Measurements from ENCODE around the gene SUSD6. TPM values are rescaled to one million over a fixed set of nuclear protein-coding genes. Genes with fewer than 3 reads are reported as not detected.
"Not testable (repeated sequence)": the region's sequence is repeated elsewhere in the genome, so short reads cannot be mapped to it uniquely, and the experiment has no call there.

SUSD6 gene
- total RNA-seq, 1 experiment from 2014 or later = 21.5 TPM

- BruUV-seq (replicated peaks) = no TSS peak
- Mint-ChIP-seq H3K9me3 (ENCODE audit: unreplicated experiment) (peaks cover 20% of the 10 kb centered on the region), H3K27me3 (ENCODE audit: insufficient read depth, unreplicated experiment) (no peaks in the 10 kb centered on the region), H3K4me1 (ENCODE audit: low read depth, unreplicated experiment) (peaks cover 44% of the 10 kb centered on the region), H3K4me3 (ENCODE audit: unreplicated experiment) (peak overlapping the region; percentile 18), H3K27ac (ENCODE audit: unreplicated experiment) (peak overlapping the region; percentile 10), H3K36me3 (ENCODE audit: insufficient read depth, unreplicated experiment) (peaks cover 8% of the 10 kb centered on the region)
- CTCF ChIA-PET = interaction anchor here (0.6 kb wide), 1 partner anchor 179 kb away, joined by 6 read pairs; no protein-coding TSS in a partner anchor
- intact Hi-C loops (cut with micrococcal nuclease; ENCODE audit: unreplicated experiment) = no loop called here
- peaks cover 51% of the 10 kb centered on the region for H3K4me1 ChIP-seq
- peak; percentile 49 to 71 for DNase-seq
- H3K36me3 ChIP-seq (ENCODE audit: control insufficient read depth, insufficient read depth, low read length) = no peaks in the 10 kb centered on the region
- H3K27me3 ChIP-seq (replicated peaks; ENCODE audit: control insufficient read depth, insufficient read depth, low read length) = no peaks in the 10 kb centered on the region
- peaks cover 13% of the 10 kb centered on the region for H3K9me3 ChIP-seq
- no peak overlapping the region for H3K4me3 ChIP-seq (ENCODE audit: low read depth, low read length)
- TF ChIP-seq CTCF (IDR thresholded peaks at IDR 0.05; ENCODE audit: insufficient read depth in 1 of 2, low read depth in 1 of 2, low read length in 1 of 2, severe bottlenecking in 1 of 2, unreplicated experiment in 1 of 2) = no peak
- POLR2A ChIA-PET = no interaction called here
These were observed 26.2 kb downstream of the SUSD6 start for GRCh38 chr14:69637503-69638031.

- H3K4me1 ChIP-seq = peaks cover 29% of the 10 kb centered on the region
- H3K36me3 ChIP-seq (ENCODE audit: control insufficient read depth, insufficient read depth, low read length) = no peaks in the 10 kb centered on the region
- no peak overlapping the region for H3K4me3 ChIP-seq (ENCODE audit: low read depth, low read length)
- Mint-ChIP-seq H3K4me1 (ENCODE audit: low read depth, unreplicated experiment) (peaks cover 30% of the 10 kb centered on the region), H3K27ac (ENCODE audit: unreplicated experiment) (no peak overlapping the region), H3K27me3 (ENCODE audit: insufficient read depth, unreplicated experiment) (no peaks in the 10 kb centered on the region), H3K4me3 (ENCODE audit: unreplicated experiment) (no peak overlapping the region), H3K36me3 (ENCODE audit: insufficient read depth, unreplicated experiment) (peaks cover 8% of the 10 kb centered on the region), H3K9me3 (ENCODE audit: unreplicated experiment) (peaks cover 21% of the 10 kb centered on the region)
- BruUV-seq (replicated peaks) = no TSS peak
- intact Hi-C loops (cut with micrococcal nuclease; ENCODE audit: unreplicated experiment) = no loop called here
- no peak for TF ChIP-seq CTCF (IDR thresholded peaks at IDR 0.05; ENCODE audit: insufficient read depth in 1 of 2, low read depth in 1 of 2, low read length in 1 of 2, severe bottlenecking in 1 of 2, unreplicated experiment in 1 of 2)
- no peak for DNase-seq
- H3K9me3 ChIP-seq = peaks cover 13% of the 10 kb centered on the region
- H3K27me3 ChIP-seq (replicated peaks; ENCODE audit: control insufficient read depth, insufficient read depth, low read length) = no peaks in the 10 kb centered on the region
- CTCF ChIA-PET = no interaction called here
- POLR2A ChIA-PET = no interaction called here
These were observed 29.5 kb downstream of the SUSD6 start for GRCh38 chr14:69640931-69641330.

- H3K36me3 Mint-ChIP-seq (ENCODE audit: insufficient read depth, unreplicated experiment); H3K27me3 Mint-ChIP-seq (ENCODE audit: insufficient read depth, unreplicated experiment); H3K36me3 ChIP-seq (ENCODE audit: control insufficient read depth, insufficient read depth, low read length); H3K4me3 Mint-ChIP-seq (ENCODE audit: unreplicated experiment); H3K27ac Mint-ChIP-seq (ENCODE audit: unreplicated experiment); BruUV-seq (replicated peaks); CTCF ChIA-PET; POLR2A ChIA-PET; intact Hi-C loops (cut with micrococcal nuclease; ENCODE audit: unreplicated experiment); H3K27me3 ChIP-seq (replicated peaks; ENCODE audit: control insufficient read depth, insufficient read depth, low read length); DNase-seq; H3K4me3 ChIP-seq (ENCODE audit: low read depth, low read length): not testable (repeated sequence)
- Mint-ChIP-seq H3K9me3 (ENCODE audit: unreplicated experiment) (peaks cover 21% of the 10 kb centered on the region), H3K4me1 (ENCODE audit: low read depth, unreplicated experiment) (peaks cover 22% of the 10 kb centered on the region)
- Histone ChIP-seq H3K4me1 (peaks cover 23% of the 10 kb centered on the region), H3K9me3 (peaks cover 13% of the 10 kb centered on the region)
These were observed 30.9 kb downstream of the SUSD6 start for GRCh38 chr14:69642212-69642793.

Data from Caco-2 (cell line).